HepG2 (cell line): ENCODE results near the gene NFYC. TPM values are rescaled to one million over a fixed set of nuclear protein-coding genes. Genes with fewer than 3 reads are reported as not detected.

Experiments used
- ATAC-seq: fragments of 200-7000 bp; cut with Tn5 transposase; 3 replicates; pipeline ENCODE4 v1.9.1; 2020; ENCODE audit warnings: mild to moderate bottlenecking, moderate library complexity
- BruUV-seq: library from RNA; stranded (reverse); fragments of 400-500 nt; replicated peaks from 2 replicates; lab custom pipeline; 2021; lab: Mats Ljungman, UMichigan
- CTCF ChIA-PET: fragments of 300-600 bp; formaldehyde crosslinking; extraction: SDS; loops from one replicate; lab custom pipeline; 2021; ENCODE audit warnings: low total read pairs, inconsistent platforms, low intra/inter-chr PET ratio; lab: Yijun Ruan, JAX
- POLR2A ChIA-PET: fragments of 350-600 bp; sonication (Branson Sonifier 250); formaldehyde crosslinking; loops from one replicate; lab custom pipeline; 2020; ENCODE audit warnings: antibody characterized with exemption, inconsistent platforms; lab: Yijun Ruan, JAX
- DNase-seq: peaks from one replicate; pipeline ENCODE4 v3.0.0-alpha.2; 2015; ENCODE audit warnings: low spot score
- FAIRE-seq: peaks from 3 replicates; lab custom pipeline; 2011; peaks lifted over from hg19 to GRCh38; lab: Jason Lieb, UNC
- H2AFZ ChIP-seq: one replicate; pipeline ENCODE4 v1.6.1; 2011; ENCODE audit warnings: low read length, inconsistent platforms
- H3K27ac ChIP-seq: fragments of 300-600 bp; 3 replicates; pipeline ENCODE4 v1.8.0; 2011; ENCODE audit warnings: mixed run types, mild to moderate bottlenecking, mixed read lengths, low read length, inconsistent platforms; ENCODE audit not compliant: insufficient read depth; ENCODE audit errors: extremely low read length
- H3K27me3 ChIP-seq, 2 experiments: fragments of 200-600 bp in 1 of 2; 2 replicates in 1 of 2; 3 replicates in 1 of 2; pipeline versions ENCODE4 v1.6.0 to v1.8.0; 2011; ENCODE audit warnings: low read length in 2 of 2, mild to moderate bottlenecking in 2 of 2, moderate library complexity in 2 of 2, inconsistent platforms in 1 of 2; ENCODE audit not compliant: insufficient read depth in 2 of 2, control insufficient read depth in 1 of 2
- H3K36me3 ChIP-seq, 2 experiments: fragments of 200-600 bp in 1 of 2; replicated peaks in 1 of 2; 2 replicates in 1 of 2; 3 replicates in 1 of 2; pipeline versions ENCODE4 v1.5.1 to v1.8.0; 2011; ENCODE audit warnings: low read length in 2 of 2, inconsistent platforms in 1 of 2; ENCODE audit not compliant: insufficient read depth in 2 of 2, control insufficient read depth in 1 of 2
- H3K4me1 ChIP-seq: 2 replicates; pipeline ENCODE4 v1.5.1; 2012; ENCODE audit warnings: low read length, inconsistent platforms; ENCODE audit not compliant: insufficient read depth
- H3K4me2 ChIP-seq: 2 replicates; pipeline ENCODE4 v1.6.0; 2011; ENCODE audit warnings: low read depth, low read length, inconsistent platforms
- H3K4me3 ChIP-seq, 3 experiments: fragments of 200-600 bp in 1 of 3; sonication (generic), shearing (Covaris generic) in 1 of 3; replicated peaks in 1 of 3; 2 replicates each; pipeline ENCODE4 v1.5.1; 2011 to 2016; ENCODE audit warnings: low read length in 3 of 3, inconsistent platforms in 2 of 3, low read depth in 2 of 3, mild to moderate bottlenecking in 2 of 3, control low read depth in 1 of 3, mixed read lengths in 1 of 3; ENCODE audit not compliant: insufficient read depth in 1 of 3
- H3K79me2 ChIP-seq: one replicate; pipeline ENCODE4 v1.6.1; 2011; ENCODE audit warnings: low read length, inconsistent platforms; ENCODE audit not compliant: insufficient read depth
- H3K9ac ChIP-seq: 2 replicates; pipeline ENCODE4 v1.6.0; 2011; ENCODE audit warnings: mild to moderate bottlenecking, low read depth, low read length, inconsistent platforms; ENCODE audit not compliant: insufficient read depth
- H3K9me3 ChIP-seq: 2 replicates; pipeline ENCODE4 v1.5.1; 2012; ENCODE audit warnings: mild to moderate bottlenecking, low read length
- H4K20me1 ChIP-seq: 2 replicates; pipeline ENCODE4 v1.6.0; 2011; ENCODE audit warnings: inconsistent platforms, mild to moderate bottlenecking, low read length, moderate library complexity; ENCODE audit not compliant: insufficient read depth
- BCL3 ChIP-seq: sonication (generic); formaldehyde crosslinking; IDR thresholded peaks from 2 replicates; pipeline ENCODE4 v1.5.1; 2020; ENCODE audit warnings: mild to moderate bottlenecking, missing genetic modification reagents, moderate library complexity
- GATAD2A ChIP-seq: IDR thresholded peaks from 2 replicates; pipeline ENCODE4 v1.6.1; 2016
- KDM1A ChIP-seq: IDR thresholded peaks from 2 replicates; pipeline ENCODE4 v1.6.1; 2016; ENCODE audit warnings: missing compliant biosample characterization
- MLLT10 ChIP-seq: sonication (generic); formaldehyde crosslinking; IDR thresholded peaks from 2 replicates; pipeline ENCODE4 v1.4.0; 2020; ENCODE audit warnings: missing genetic modification reagents
- ZNF124 ChIP-seq: sonication (generic); formaldehyde crosslinking; IDR thresholded peaks from 2 replicates; pipeline ENCODE4 v1.4.0; 2020; ENCODE audit warnings: missing genetic modification reagents
- ZNF430 ChIP-seq: sonication (generic); formaldehyde crosslinking; IDR thresholded peaks from 2 replicates; pipeline ENCODE4 v1.9.0; 2021; ENCODE audit warnings: mild to moderate bottlenecking, missing genetic modification reagents
- ZNF577 ChIP-seq: sonication (generic); formaldehyde crosslinking; IDR thresholded peaks from 2 replicates; pipeline ENCODE4 v1.4.0; 2020; ENCODE audit warnings: mild to moderate bottlenecking, low read depth, missing genetic modification reagents, borderline replicate concordance
- ZNF670 ChIP-seq: sonication (generic); formaldehyde crosslinking; IDR thresholded peaks from 2 replicates; pipeline ENCODE4 v1.8.0; 2022; ENCODE audit warnings: mild to moderate bottlenecking, missing genetic modification reagents, borderline replicate concordance
- ZNF75D ChIP-seq: sonication (generic); formaldehyde crosslinking; IDR thresholded peaks from 2 replicates; pipeline ENCODE4 v1.8.1; 2023; ENCODE audit warnings: missing genetic modification reagents, mild to moderate bottlenecking, borderline replicate concordance
- WGBS: methylation state at CpG from one replicate; pipeline ENCODE4 v1.1.6; 2017; ENCODE audit warnings: low lambda C conversion rate; 5-methylcytosine and 5-hydroxymethylcytosine counted together
- in situ Hi-C: cut with HindIII; loops from 2 replicates; pipeline ENCODE4 v1.10.0; 2017; ENCODE audit warnings: low pct_unique_long_range_greater_than_20kb; ENCODE audit not compliant: extremely low pct_ligation_motif_present
- intact Hi-C: fragments of 100-400 bp; cut with micrococcal nuclease; formaldehyde crosslinking; loops from one replicate; pipeline ENCODE4 v1.10.0; 2022; ENCODE audit not compliant: unreplicated experiment
- polyA plus RNA-seq, 8 experiments: library from polyadenylated mRNA; depleted of rRNA in 3 of 8; stranded (reverse) in 7 of 8; unstranded in 1 of 8; fragments of >200 nt; fragmentation: Illumina TruSeq in 4 of 8; extraction: Trizol in 4 of 8; gene quantifications; 2 replicates each; pipeline versions ENCODE4 v1.2.1 to v1.2.3, GENCODE V29; 2011 to 2016; ENCODE audit warnings: low read depth in 4 of 8, missing spikeins in 1 of 8, mixed read lengths in 1 of 8; ENCODE audit not compliant: insufficient read depth in 1 of 8
- total RNA-seq, 5 experiments: library from RNA; depleted of rRNA; stranded (reverse); fragments of >200 nt; fragmentation: Illumina TruSeq; extraction: Trizol; gene quantifications; 2 replicates each; pipeline ENCODE4 v1.2.3, GENCODE V29; 2016; ENCODE audit warnings: low read depth in 1 of 5

Gene NFYC
- total and polyA plus RNA-seq, 2 of the 13 experiments (the other 11 are each of a cell fraction or from before 2014, with no cell fraction given), result 33.9 to 73.7 TPM

- WGBS, result 93% methylated on average over 3 of the region's 3 CpGs
- no peak for FAIRE-seq
- Histone ChIP-seq H3K27ac (no peak overlapping the region), H2AFZ (no peak overlapping the region), H4K20me1 (no peaks in the 10 kb centered on the region), H3K79me2 (peaks cover 36% of the 10 kb centered on the region), H3K27me3 (no peaks in the 10 kb centered on the region), H3K9ac (no peak overlapping the region), H3K9me3 (no peaks in the 10 kb centered on the region), H3K4me2 (no peak overlapping the region), H3K36me3 (peaks cover 16 to 81% of the 10 kb centered on the region in 2 experiments), H3K4me1 (peaks cover 40% of the 10 kb centered on the region), H3K4me3 (no peak overlapping the region)
- no peak for TF ChIP-seq ZNF430 (CRISPR knock-in tag)
- no peak for TF ChIP-seq ZNF577 (CRISPR knock-in tag)
- no peak for TF ChIP-seq MLLT10 (CRISPR knock-in tag)
- TF ChIP-seq KDM1A (CRISPR knock-in tag), result no peak
- no peak for TF ChIP-seq ZNF124 (CRISPR knock-in tag)
- TF ChIP-seq ZNF75D (CRISPR knock-in tag), result no peak
- TF ChIP-seq GATAD2A (CRISPR knock-in tag), result no peak
- CTCF ChIA-PET, result no interaction called here
- ATAC-seq, result no peak
- no TSS peak for BruUV-seq
- in situ Hi-C loops, result no loop called here
- intact Hi-C loops, result no loop called here
- POLR2A ChIA-PET, result interaction anchor here (1.6 kb wide), 1 partner anchor 52 kb away, joined by 3 read pairs; the partner anchor contains the start of gene NFYC
- DNase-seq, result no peak
Observed at GRCh38 chr1:40743452-40743851, 51.9 kb downstream of the NFYC start.

DNA sequence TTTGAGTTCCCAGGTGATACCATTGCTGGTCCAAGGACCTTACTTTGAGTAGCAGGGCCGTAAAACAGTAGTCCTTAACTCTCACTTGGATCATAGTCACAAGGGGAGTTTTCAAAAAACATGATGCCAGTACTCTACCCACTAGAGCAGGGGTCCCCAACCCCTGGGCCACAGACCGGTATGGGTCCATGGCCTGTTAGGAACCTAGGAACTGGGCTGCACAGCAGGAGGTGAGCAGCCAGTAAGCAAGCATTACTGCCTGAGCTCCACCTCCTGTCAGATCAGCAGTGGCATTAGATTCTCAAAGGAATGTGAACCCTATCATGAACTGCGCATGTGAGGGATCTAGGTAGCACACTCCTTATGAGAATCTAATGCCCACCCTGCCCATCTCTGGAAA, 52.4 kb downstream of the NFYC start:
- FAIRE-seq, result no peak
- Histone ChIP-seq H3K4me1 (peaks cover 39% of the 10 kb centered on the region), H3K4me3 (no peak overlapping the region), H4K20me1 (no peaks in the 10 kb centered on the region), H3K79me2 (peaks cover 36% of the 10 kb centered on the region), H3K27me3 (no peaks in the 10 kb centered on the region), H3K9me3 (no peaks in the 10 kb centered on the region), H2AFZ (no peak overlapping the region), H3K36me3 (peaks cover 16 to 81% of the 10 kb centered on the region in 2 experiments), H3K9ac (no peak overlapping the region), H3K4me2 (no peak overlapping the region), H3K27ac (no peak overlapping the region)
- ATAC-seq, result no peak
- 0 out of 2 replicates have a peak, but pooled peaks have one; percentile 26 for TF ChIP-seq BCL3
- TF ChIP-seq ZNF670 (CRISPR knock-in tag), result no peak
- POLR2A ChIA-PET, result interaction anchor here (1.1 to 1.6 kb wide), 2 partner anchors 52 to 79 kb away, joined by 3 read pairs; partner anchors contain the start of genes NFYC and RIMS3
- CTCF ChIA-PET, result no interaction called here
- in situ Hi-C loops, result no loop called here
- no peak for DNase-seq
- intact Hi-C loops, result no loop called here
- no TSS peak for BruUV-seq
- WGBS, result 89% methylated on average over 1 of the region's 3 CpGs
